ENCODE measurements around the gene SYCE3.
"Not testable (repeated sequence)": the region's sequence is repeated elsewhere in the genome, so short reads cannot be mapped to it uniquely, and the experiment has no call there.

Gene SYCE3

GRCh38 chr22:50562523-50563412, at the start of gene SYCE3:
Gene SYCE3, minus strand, starts transcription at chr22:50562919. Its CDS starts 6,514 bp downstream, at chr22:50556405.
- H3K27me3 Mint-ChIP-seq (ENCODE audit: low read depth) = peaks cover 8% of the 10 kb centered on the region
- H3K4me1 Mint-ChIP-seq (ENCODE audit: low read depth) = peaks cover 17% of the 10 kb centered on the region
- peak within 1 kb of the TSS; percentile 90 for H3K4me3 Mint-ChIP-seq
- no peaks in the 10 kb centered on the region for H3K36me3 Mint-ChIP-seq (ENCODE audit: low read depth)
- H3K9me3 Mint-ChIP-seq = no peaks in the 10 kb centered on the region
- H3K27ac Mint-ChIP-seq = peak within 1 kb of the TSS; percentile 79

- Mint-ChIP-seq H3K36me3 (ENCODE audit: low read depth) (no peaks in the 10 kb centered on the region), H3K27me3 (ENCODE audit: low read depth) (peaks cover 27% of the 10 kb centered on the region), H3K4me3 (no peak overlapping the region), H3K9me3 (no peaks in the 10 kb centered on the region), H3K4me1 (ENCODE audit: low read depth) (peaks cover 2% of the 10 kb centered on the region), H3K27ac (no peak overlapping the region)
These were observed 49.4 kb upstream of the SYCE3 start for GRCh38 chr22:50612168-50612527.

- Mint-ChIP-seq H3K27ac (no peak overlapping the region), H3K4me1 (ENCODE audit: low read depth) (peaks cover 2% of the 10 kb centered on the region), H3K36me3 (ENCODE audit: low read depth) (no peaks in the 10 kb centered on the region), H3K9me3 (no peaks in the 10 kb centered on the region), H3K4me3 (no peak overlapping the region), H3K27me3 (ENCODE audit: low read depth) (peaks cover 27% of the 10 kb centered on the region)
These were observed 48.8 kb upstream of the SYCE3 start for GRCh38 chr22:50611341-50612060.

- H3K36me3 Mint-ChIP-seq (ENCODE audit: low read depth) = no peaks in the 10 kb centered on the region
- H3K9me3 Mint-ChIP-seq = no peaks in the 10 kb centered on the region
- no peak overlapping the region for H3K27ac Mint-ChIP-seq
- peaks cover 2% of the 10 kb centered on the region for H3K4me1 Mint-ChIP-seq (ENCODE audit: low read depth)
- H3K4me3 Mint-ChIP-seq = no peak overlapping the region
- peaks cover 26% of the 10 kb centered on the region for H3K27me3 Mint-ChIP-seq (ENCODE audit: low read depth)
These were observed 47.9 kb upstream of the SYCE3 start for GRCh38 chr22:50610581-50610980.

GRCh38 chr22:50610041-50610451, 47.3 kb upstream of the SYCE3 start:
- no peak overlapping the region for H3K27ac Mint-ChIP-seq
- H3K4me3 Mint-ChIP-seq = no peak overlapping the region
- H3K4me1 Mint-ChIP-seq (ENCODE audit: low read depth) = peaks cover 2% of the 10 kb centered on the region
- H3K27me3 Mint-ChIP-seq (ENCODE audit: low read depth) = peaks cover 23% of the 10 kb centered on the region
- H3K9me3 Mint-ChIP-seq = no peaks in the 10 kb centered on the region
- no peaks in the 10 kb centered on the region for H3K36me3 Mint-ChIP-seq (ENCODE audit: low read depth)

- peaks cover 22% of the 10 kb centered on the region for H3K27me3 Mint-ChIP-seq (ENCODE audit: low read depth)
- no peaks in the 10 kb centered on the region for H3K36me3 Mint-ChIP-seq (ENCODE audit: low read depth)
- H3K4me3 Mint-ChIP-seq = no peak overlapping the region
- peaks cover 2% of the 10 kb centered on the region for H3K4me1 Mint-ChIP-seq (ENCODE audit: low read depth)
- no peak overlapping the region for H3K27ac Mint-ChIP-seq
- H3K9me3 Mint-ChIP-seq = no peaks in the 10 kb centered on the region
These were observed 46.9 kb upstream of the SYCE3 start for GRCh38 chr22:50609599-50609998.

- Mint-ChIP-seq H3K27ac (no peak overlapping the region), H3K36me3 (ENCODE audit: low read depth) (no peaks in the 10 kb centered on the region), H3K27me3 (ENCODE audit: low read depth) (peaks cover 17% of the 10 kb centered on the region), H3K4me1 (ENCODE audit: low read depth) (peaks cover 2% of the 10 kb centered on the region), H3K9me3 (no peaks in the 10 kb centered on the region), H3K4me3 (no peak overlapping the region)
These were observed 46.3 kb upstream of the SYCE3 start for GRCh38 chr22:50608996-50609395.

GRCh38 chr22:50608058-50608840, 45.5 kb upstream of the SYCE3 start:
- H3K27me3 Mint-ChIP-seq (ENCODE audit: low read depth) = peaks cover 20% of the 10 kb centered on the region
- H3K27ac Mint-ChIP-seq; H3K4me1 Mint-ChIP-seq (ENCODE audit: low read depth); H3K4me3 Mint-ChIP-seq; H3K36me3 Mint-ChIP-seq (ENCODE audit: low read depth); H3K9me3 Mint-ChIP-seq: not testable (repeated sequence)

- no peak overlapping the region for H3K4me3 Mint-ChIP-seq
- peaks cover 2% of the 10 kb centered on the region for H3K4me1 Mint-ChIP-seq (ENCODE audit: low read depth)
- no peaks in the 10 kb centered on the region for H3K36me3 Mint-ChIP-seq (ENCODE audit: low read depth)
- H3K27ac Mint-ChIP-seq = no peak overlapping the region
- peaks cover 26% of the 10 kb centered on the region for H3K27me3 Mint-ChIP-seq (ENCODE audit: low read depth)
- no peaks in the 10 kb centered on the region for H3K9me3 Mint-ChIP-seq
These were observed 44.9 kb upstream of the SYCE3 start for GRCh38 chr22:50607659-50608020.

- Mint-ChIP-seq H3K27ac (no peak overlapping the region), H3K4me1 (ENCODE audit: low read depth) (no peaks in the 10 kb centered on the region), H3K27me3 (ENCODE audit: low read depth) (peaks cover 27% of the 10 kb centered on the region), H3K9me3 (no peaks in the 10 kb centered on the region), H3K4me3 (no peak overlapping the region), H3K36me3 (ENCODE audit: low read depth) (no peaks in the 10 kb centered on the region)
These were observed 44.4 kb upstream of the SYCE3 start for GRCh38 chr22:50606946-50607658.

GRCh38 chr22:50606165-50606945, 43.6 kb upstream of the SYCE3 start:
- Mint-ChIP-seq H3K4me1 (ENCODE audit: low read depth) (peaks cover 2% of the 10 kb centered on the region), H3K4me3 (no peak overlapping the region), H3K36me3 (ENCODE audit: low read depth) (peaks cover 1% of the 10 kb centered on the region)

GRCh38 chr22:50605613-50606074, 42.9 kb upstream of the SYCE3 start:
- Mint-ChIP-seq H3K27ac (no peak overlapping the region), H3K36me3 (ENCODE audit: low read depth) (peaks cover 1% of the 10 kb centered on the region), H3K27me3 (ENCODE audit: low read depth) (peaks cover 34% of the 10 kb centered on the region), H3K9me3 (no peaks in the 10 kb centered on the region), H3K4me1 (ENCODE audit: low read depth) (peaks cover 2% of the 10 kb centered on the region), H3K4me3 (no peak overlapping the region)

More at GRCh38 chr22:50606165-50606945, 43.6 kb upstream of the SYCE3 start:
- Mint-ChIP-seq H3K27me3 (ENCODE audit: low read depth) (peaks cover 34% of the 10 kb centered on the region), H3K27ac (no peak overlapping the region), H3K9me3 (no peaks in the 10 kb centered on the region)

- Mint-ChIP-seq H3K4me3 (no peak overlapping the region), H3K4me1 (ENCODE audit: low read depth) (peaks cover 2% of the 10 kb centered on the region), H3K9me3 (no peaks in the 10 kb centered on the region), H3K27ac (no peak overlapping the region), H3K27me3 (ENCODE audit: low read depth) (peaks cover 35% of the 10 kb centered on the region), H3K36me3 (ENCODE audit: low read depth) (peaks cover 1% of the 10 kb centered on the region)
These were observed 42.4 kb upstream of the SYCE3 start for GRCh38 chr22:50605002-50605612.
